ENCODE results near the gene BABAM1. TPM values are rescaled to one million over a fixed set of nuclear protein-coding genes. Genes with fewer than 3 reads are reported as not detected.

The BABAM1 gene
- total RNA-seq, 1 experiment from 2014 or later = 79.5 TPM

DNA sequence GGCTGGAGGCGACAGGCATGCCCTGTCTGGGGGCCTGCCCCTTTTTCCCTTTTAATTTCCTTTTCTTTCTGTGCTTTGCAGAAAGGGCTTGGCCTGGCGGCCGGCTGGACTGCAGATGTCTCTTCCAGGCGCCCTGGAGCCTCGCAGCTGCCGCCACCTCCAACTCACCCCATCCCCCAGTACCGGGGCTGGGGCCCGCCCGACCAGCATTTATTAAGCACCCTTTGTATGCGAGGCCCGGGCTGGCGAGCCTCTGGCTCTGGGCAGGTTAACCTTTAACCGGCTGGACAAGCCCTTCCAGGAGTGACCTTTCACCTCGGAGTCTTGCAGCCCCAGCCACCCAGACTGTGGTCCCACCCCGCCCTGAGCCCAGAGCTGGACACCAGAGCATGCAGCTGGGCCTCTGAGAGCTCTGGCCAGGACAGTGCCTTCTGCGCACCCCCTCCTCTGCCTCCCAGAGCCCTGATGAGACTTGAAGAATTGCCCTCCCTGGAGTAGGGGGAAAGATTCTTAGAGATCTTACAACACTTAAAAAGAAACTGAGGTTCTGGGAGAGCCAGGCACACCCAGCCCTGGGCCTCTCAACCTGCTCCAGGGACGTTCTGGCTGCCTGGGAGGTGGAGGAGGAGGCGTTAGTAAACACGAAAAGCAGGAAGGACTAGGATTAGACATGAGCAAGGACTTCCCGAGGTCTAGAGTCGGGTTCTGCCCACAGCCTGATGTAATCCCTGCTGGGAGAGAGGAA is 20.4 kb upstream of the BABAM1 start:
- CTCF ChIA-PET = no interaction called here
- intact Hi-C loops (cut with micrococcal nuclease; ENCODE audit: unreplicated experiment) = no loop called here
- DNase-seq (ENCODE audit: low read depth, low spot score) (no peak), ATAC-seq (peak; percentile 11)
- BruUV-seq (replicated peaks) = no TSS peak
- no peaks in the 10 kb centered on the region for H3K27me3 ChIP-seq (ENCODE audit: control insufficient read depth, insufficient read depth, low read length)
- peaks cover 37% of the 10 kb centered on the region for H3K4me1 ChIP-seq (ENCODE audit: control insufficient read depth, insufficient read depth, low read length)
- POLR2A ChIA-PET = no interaction called here
- TF ChIP-seq CTCF (IDR thresholded peaks at IDR 0.05) = no peak
- TF ChIP-seq SIN3A (IDR thresholded peaks at IDR 0.05; ENCODE audit: borderline replicate concordance, insufficient read depth, low read depth, low read length) = no peak
- no peak for TF ChIP-seq REST (IDR thresholded peaks at IDR 0.05; ENCODE audit: insufficient read depth in 1 of 2, low read depth in 2 of 2, low read length in 1 of 2)
- TF ChIP-seq POLR2AphosphoS5 (IDR thresholded peaks at IDR 0.05; ENCODE audit: low read depth, low read length) = no peak
- TF ChIP-seq TCF7L2 (IDR thresholded peaks at IDR 0.05; ENCODE audit: low read depth, low read length) = no peak
- peaks cover 2% of the 10 kb centered on the region; the same call in 1 of the 2 replicates for H3K36me3 ChIP-seq (ENCODE audit: control insufficient read depth, insufficient read depth, low read length)
- H3K9me3 ChIP-seq (ENCODE audit: control insufficient read depth, insufficient read depth, low read depth, low read length) = no peaks in the 10 kb centered on the region
- H3K4me3 ChIP-seq (ENCODE audit: low read depth in 2 of 2, low read length in 2 of 2) = peak overlapping the region; percentile 32 to 36
- in situ Hi-C loops (cut with HindIII; ENCODE audit: low pct_unique_long_range_greater_than_20kb, low sequenced_read_pairs) = no loop called here
- H3K27ac ChIP-seq (ENCODE audit: low read length) = peak overlapping the region; percentile 85

DNA sequence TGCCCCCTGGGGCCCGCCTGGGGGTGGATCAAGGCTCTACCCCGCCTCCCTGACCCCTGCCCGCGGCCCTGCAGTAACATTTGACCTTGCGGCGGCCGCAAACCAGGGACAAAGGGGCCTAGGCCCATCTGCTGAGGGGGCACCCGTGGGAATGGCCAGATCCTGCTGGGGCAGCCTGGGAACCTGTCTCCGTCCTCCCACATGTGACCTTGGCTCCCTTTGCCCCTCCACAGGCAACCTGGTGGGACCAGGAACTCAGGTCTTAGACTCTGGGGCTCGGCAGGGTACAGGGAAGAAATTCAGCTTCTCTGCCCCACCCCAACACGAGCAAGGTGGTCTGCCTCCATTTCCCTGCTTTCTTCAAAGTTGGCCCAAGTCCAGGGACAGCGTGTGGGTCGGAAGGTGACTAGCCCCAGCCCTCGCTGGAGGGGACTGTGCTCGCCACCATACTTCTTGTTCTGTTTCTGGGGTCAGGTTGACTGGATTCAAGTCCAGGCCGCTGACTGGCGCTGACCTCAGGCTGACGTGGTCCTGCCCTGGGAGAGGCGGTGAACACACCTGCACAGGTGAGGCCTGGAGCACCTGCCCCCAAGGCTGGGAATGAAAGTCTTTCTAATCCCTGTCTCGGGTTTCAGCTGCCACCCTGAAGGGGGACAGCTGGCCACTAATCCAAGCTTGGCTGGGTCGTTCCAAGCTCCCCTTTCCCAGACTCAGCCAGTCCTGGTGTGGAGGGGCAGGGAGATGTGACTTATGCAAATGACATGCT is 19.0 kb upstream of the BABAM1 start:
- peaks cover 2% of the 10 kb centered on the region; the same call in 1 of the 2 replicates for H3K36me3 ChIP-seq (ENCODE audit: control insufficient read depth, insufficient read depth, low read length)
- H3K9me3 ChIP-seq (ENCODE audit: control insufficient read depth, insufficient read depth, low read depth, low read length) = no peaks in the 10 kb centered on the region
- BruUV-seq (replicated peaks) = no TSS peak
- intact Hi-C loops (cut with micrococcal nuclease; ENCODE audit: unreplicated experiment) (no loop called here), in situ Hi-C loops (cut with HindIII; ENCODE audit: low pct_unique_long_range_greater_than_20kb, low sequenced_read_pairs) (no loop called here)
- DNase-seq (ENCODE audit: low read depth, low spot score) (no peak), ATAC-seq (no peak)
- POLR2A ChIA-PET = no interaction called here
- CTCF ChIA-PET = interaction anchor here (0.6 kb wide), 2 partner anchors 13 to 127 kb away, joined by 4 to 10 read pairs; no protein-coding TSS in a partner anchor
- peak overlapping the region; percentile 85 for H3K27ac ChIP-seq (ENCODE audit: low read length)
- H3K4me3 ChIP-seq (ENCODE audit: low read depth in 2 of 2, low read length in 2 of 2) = no peak overlapping the region
- H3K4me1 ChIP-seq (ENCODE audit: control insufficient read depth, insufficient read depth, low read length) = peaks cover 32% of the 10 kb centered on the region
- H3K27me3 ChIP-seq (ENCODE audit: control insufficient read depth, insufficient read depth, low read length) = no peaks in the 10 kb centered on the region
- TF ChIP-seq REST (IDR thresholded peaks at IDR 0.05; ENCODE audit: insufficient read depth in 1 of 2, low read depth in 2 of 2, low read length in 1 of 2) = no peak
